D721Med (cell line): ENCODE results near the gene HCFC1R1.

Experiments used
- DNase-seq: peaks from one replicate; pipeline ENCODE4 v3.0.0; 2011; ENCODE audit warnings: low spot score; ENCODE audit not compliant: insufficient read length
- FAIRE-seq: peaks from 2 replicates; lab custom pipeline; 2011; peaks lifted over from hg19 to GRCh38; lab: Jason Lieb, UNC
- CTCF ChIP-seq: IDR thresholded peaks from 2 replicates; pipeline ENCODE4 v1.5.1; 2012; ENCODE audit warnings: mild to moderate bottlenecking, control low read depth; ENCODE audit not compliant: insufficient read depth; ENCODE audit errors: missing control alignments

HCFC1R1 gene

GRCh38 chr16:3007059-3007956, 16.4 kb downstream of the HCFC1R1 start:
- TF ChIP-seq CTCF: no peak
- no peak for DNase-seq
- no peak for FAIRE-seq

- no peak for TF ChIP-seq CTCF
- DNase-seq (no peak), FAIRE-seq (no peak)
Observed at GRCh38 chr16:3004781-3005284, 18.9 kb downstream of the HCFC1R1 start.

GRCh38 chr16:3004319-3004718, 19.4 kb downstream of the HCFC1R1 start:
- FAIRE-seq: no peak
- TF ChIP-seq CTCF: no peak
- no peak for DNase-seq

GRCh38 chr16:3003582-3004270, 20.0 kb downstream of the HCFC1R1 start:
- peak; percentile 94 for DNase-seq
- peak; percentile 61 for TF ChIP-seq CTCF
- FAIRE-seq: no peak

- FAIRE-seq (no peak), DNase-seq (no peak)
- TF ChIP-seq CTCF: no peak
Observed at GRCh38 chr16:3001316-3001715, 22.4 kb downstream of the HCFC1R1 start.

- no peak for TF ChIP-seq CTCF
- no peak for FAIRE-seq
- no peak for DNase-seq
Observed at GRCh38 chr16:3000540-3000939, 23.2 kb downstream of the HCFC1R1 start.

GRCh38 chr16:2999929-3000328, 23.8 kb downstream of the HCFC1R1 start:
- DNase-seq (no peak), FAIRE-seq (no peak)
- TF ChIP-seq CTCF: no peak
